Hepatocyte (in vitro differentiated cells): ENCODE data around the gene CKLF.

Source experiments
- EZH2phosphoT487 ChIP-seq: fragments of 200-600 bp; sonication (generic); IDR thresholded peaks from one replicate; pipeline ENCODE4 v1.6.1; 2018; ENCODE audit warnings: antibody characterized with exemption, mild to moderate bottlenecking, low read depth, moderate library complexity; ENCODE audit not compliant: unreplicated experiment, severe bottlenecking
- TF ChIP-seq, protein P1 (sequence below): fragments of 200-600 bp; sonication (generic); IDR thresholded peaks from 2 replicates; pipeline ENCODE4 v1.5.1; 2016; ENCODE audit warnings: antibody characterized with exemption, mild to moderate bottlenecking; ENCODE audit not compliant: poor library complexity

DNA sequence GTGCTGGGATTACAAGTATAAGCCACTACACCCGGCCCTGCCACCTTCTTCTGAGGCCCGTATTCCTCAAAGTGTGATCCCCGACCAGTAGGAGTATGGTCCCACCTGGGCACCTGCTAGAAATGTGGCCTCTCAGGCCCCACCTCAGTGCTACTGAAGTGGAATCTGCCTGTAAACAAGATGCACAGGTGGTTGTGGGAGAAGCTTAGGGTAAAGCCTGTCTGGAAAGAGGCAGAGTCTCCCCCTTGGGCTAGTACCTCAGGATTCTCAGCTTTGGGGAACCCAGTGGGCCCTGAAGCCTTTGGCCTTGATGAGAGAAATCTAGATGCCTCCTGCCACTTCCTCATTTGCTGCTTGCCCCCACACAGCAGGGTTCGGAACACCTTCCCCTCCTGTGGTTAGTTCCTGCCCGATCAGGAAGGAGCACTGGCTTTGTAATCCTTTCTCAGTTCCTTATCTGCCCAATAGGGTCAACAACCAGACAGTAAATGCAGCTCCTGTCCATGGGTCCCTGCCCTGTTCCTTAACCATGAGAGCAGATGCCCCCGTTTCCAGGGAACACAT is 27.7 kb upstream of the CKLF start:
- TF ChIP-seq, protein P1, sequence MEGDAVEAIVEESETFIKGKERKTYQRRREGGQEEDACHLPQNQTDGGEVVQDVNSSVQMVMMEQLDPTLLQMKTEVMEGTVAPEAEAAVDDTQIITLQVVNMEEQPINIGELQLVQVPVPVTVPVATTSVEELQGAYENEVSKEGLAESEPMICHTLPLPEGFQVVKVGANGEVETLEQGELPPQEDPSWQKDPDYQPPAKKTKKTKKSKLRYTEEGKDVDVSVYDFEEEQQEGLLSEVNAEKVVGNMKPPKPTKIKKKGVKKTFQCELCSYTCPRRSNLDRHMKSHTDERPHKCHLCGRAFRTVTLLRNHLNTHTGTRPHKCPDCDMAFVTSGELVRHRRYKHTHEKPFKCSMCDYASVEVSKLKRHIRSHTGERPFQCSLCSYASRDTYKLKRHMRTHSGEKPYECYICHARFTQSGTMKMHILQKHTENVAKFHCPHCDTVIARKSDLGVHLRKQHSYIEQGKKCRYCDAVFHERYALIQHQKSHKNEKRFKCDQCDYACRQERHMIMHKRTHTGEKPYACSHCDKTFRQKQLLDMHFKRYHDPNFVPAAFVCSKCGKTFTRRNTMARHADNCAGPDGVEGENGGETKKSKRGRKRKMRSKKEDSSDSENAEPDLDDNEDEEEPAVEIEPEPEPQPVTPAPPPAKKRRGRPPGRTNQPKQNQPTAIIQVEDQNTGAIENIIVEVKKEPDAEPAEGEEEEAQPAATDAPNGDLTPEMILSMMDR = no peak
- no peak for TF ChIP-seq EZH2phosphoT487
